Activated naive CD4-positive, alpha-beta T cell treated with anti-CD3 and anti-CD28 coated beads, Interleukin-2, amount 50 U/mL, for 72 hours (primary cell): ENCODE measurements around the gene DDX39B. TPM values are rescaled to one million over a fixed set of nuclear protein-coding genes. Genes with fewer than 3 reads are reported as not detected.
"Not testable (repeated sequence)": the region's sequence is repeated elsewhere in the genome, so short reads cannot be mapped to it uniquely, and the experiment has no call there.

Experiments used
- ATAC-seq, 2 donors: fragments of 150-1000 bp; cut with Tn5 transposase; 2 replicates each; pipeline ENCODE4 v1.10.0; 2021; ENCODE audit warnings: mild to moderate bottlenecking in 2 of 2, moderate library complexity in 2 of 2
- DNase-seq, 2 donors: peaks; one replicate each; pipeline ENCODE4 v3.0.0; 2021 to 2022; ENCODE audit warnings: low spot score in 2 of 2
- H3K27ac Mint-ChIP-seq, 2 donors: one replicate each; pipeline ENCODE4 v1.8.0; 2022; ENCODE audit warnings: mild to moderate bottlenecking in 2 of 2, mixed read lengths in 2 of 2
- H3K36me3 Mint-ChIP-seq, 2 donors: one replicate each; pipeline ENCODE4 v1.8.0; 2022; ENCODE audit warnings: mixed read lengths in 2 of 2
- H3K9me3 Mint-ChIP-seq, 2 donors: one replicate each; pipeline ENCODE4 v1.8.0; 2022; ENCODE audit warnings: mixed read lengths in 2 of 2
- total RNA-seq, 2 donors: library from RNA; stranded (reverse); gene quantifications; one replicate each; pipeline ENCODE4 v1.2.3, GENCODE V29; 2022

The DDX39B gene
- total RNA-seq, result 100 to 1,000 TPM; 569 to 658 TPM

- ATAC-seq (peak; percentile 81 to 83), DNase-seq (peak; percentile 87 to 94)
- Mint-ChIP-seq H3K9me3 (no peaks in the 10 kb centered on the region), H3K36me3 (peaks cover 42 to 43% of the 10 kb centered on the region in 2 donors), H3K27ac (peak within 1 kb of the TSS; percentile 99)
Observed at GRCh38 chr6:31541658-31542521, at the start of gene DDX39B. Gene DDX39B, minus strand, starts transcription at chr6:31542003. Its CDS starts 1,471 bp downstream, at chr6:31540532.

- H3K27ac Mint-ChIP-seq, H3K9me3 Mint-ChIP-seq, DNase-seq, H3K36me3 Mint-ChIP-seq, ATAC-seq: not testable (repeated sequence)
Observed at GRCh38 chr6:31590691-31591090, 48.9 kb upstream of the DDX39B start.

- peak overlapping the region in 1 of 2 donors; percentile 34 for H3K27ac Mint-ChIP-seq
- peaks cover 0 to 5% of the 10 kb centered on the region in 2 donors for H3K36me3 Mint-ChIP-seq
- no peak for ATAC-seq
- no peaks in the 10 kb centered on the region for H3K9me3 Mint-ChIP-seq
- no peak for DNase-seq
Observed at GRCh38 chr6:31588871-31589650, 47.3 kb upstream of the DDX39B start.

- ATAC-seq, result peak; percentile 30 to 55
- peaks cover 0 to 6% of the 10 kb centered on the region in 2 donors for H3K36me3 Mint-ChIP-seq
Observed at GRCh38 chr6:31587791-31588777, 46.3 kb upstream of the DDX39B start.

GRCh38 chr6:31586599-31587281 lies 44.9 kb upstream of the DDX39B start:
- DNase-seq (no peak), ATAC-seq (peak in 1 of 2 donors; percentile 23)
- peak overlapping the region; percentile 84 to 86 for H3K27ac Mint-ChIP-seq
- peaks cover 4 to 20% of the 10 kb centered on the region in 2 donors for H3K36me3 Mint-ChIP-seq
- no peaks in the 10 kb centered on the region for H3K9me3 Mint-ChIP-seq

More at GRCh38 chr6:31587791-31588777, 46.3 kb upstream of the DDX39B start:
- Mint-ChIP-seq H3K27ac (peak overlapping the region; percentile 86 to 88), H3K9me3 (no peaks in the 10 kb centered on the region)
- DNase-seq, result no peak

- peak within 1 kb of the TSS; percentile 84 to 86 for H3K27ac Mint-ChIP-seq
- ATAC-seq (no peak), DNase-seq (no peak)
- peaks cover 11 to 27% of the 10 kb centered on the region in 2 donors for H3K36me3 Mint-ChIP-seq
- no peaks in the 10 kb centered on the region for H3K9me3 Mint-ChIP-seq
Observed at GRCh38 chr6:31586008-31586407, 44.2 kb upstream of the DDX39B start, which contains the start of gene LST1. Gene LST1, plus strand, starts transcription at chr6:31586277. Its CDS starts 1,023 bp downstream, at chr6:31587300.

GRCh38 chr6:31585491-31585890 lies 43.7 kb upstream of the DDX39B start:
- DNase-seq (no peak), ATAC-seq (peak; percentile 10 to 38)
- Mint-ChIP-seq H3K27ac (peak overlapping the region; percentile 84 to 86), H3K36me3 (peaks cover 17 to 32% of the 10 kb centered on the region in 2 donors), H3K9me3 (no peaks in the 10 kb centered on the region)

- Mint-ChIP-seq H3K36me3 (peaks cover 45 to 51% of the 10 kb centered on the region in 2 donors), H3K9me3 (no peaks in the 10 kb centered on the region), H3K27ac (peak within 1 kb of the TSS; percentile 95 to 98)
- DNase-seq (no peak), ATAC-seq (peak; percentile 3 to 14)
Observed at GRCh38 chr6:31582230-31582643, 40.4 kb upstream of the DDX39B start, which contains the start of gene LTB. Gene LTB, minus strand, starts transcription at chr6:31582424. Its CDS starts 7 bp downstream, at chr6:31582417.

- DNase-seq (no peak), ATAC-seq (no peak)
- H3K27ac Mint-ChIP-seq, result peak overlapping the region; percentile 95 to 98
- no peaks in the 10 kb centered on the region for H3K9me3 Mint-ChIP-seq
- H3K36me3 Mint-ChIP-seq, result peaks cover 51 to 57% of the 10 kb centered on the region in 2 donors
Observed at GRCh38 chr6:31581434-31582229, 39.8 kb upstream of the DDX39B start.

- ATAC-seq (peak; percentile 60 to 72), DNase-seq (peak; percentile 90 to 96)
- Mint-ChIP-seq H3K36me3 (peaks cover 58 to 64% of the 10 kb centered on the region in 2 donors), H3K27ac (peak overlapping the region; percentile 95 to 98), H3K9me3 (no peaks in the 10 kb centered on the region)
Observed at GRCh38 chr6:31580807-31581433, 39.1 kb upstream of the DDX39B start.

- DNase-seq (no peak), ATAC-seq (peak in 1 of 2 donors; percentile 2)
- peak overlapping the region; percentile 72 to 95 for H3K27ac Mint-ChIP-seq
- no peaks in the 10 kb centered on the region for H3K9me3 Mint-ChIP-seq
- peaks cover 64% of the 10 kb centered on the region in 2 donors for H3K36me3 Mint-ChIP-seq
Observed at GRCh38 chr6:31580438-31580740, 38.6 kb upstream of the DDX39B start.

GRCh38 chr6:31579546-31580437 lies 38.0 kb upstream of the DDX39B start:
- Mint-ChIP-seq H3K9me3 (no peaks in the 10 kb centered on the region), H3K36me3 (peaks cover 65 to 66% of the 10 kb centered on the region in 2 donors), H3K27ac (peak overlapping the region; percentile 72 to 95)
- peak; percentile 11 to 54 for ATAC-seq
- peak in 1 of 2 donors; percentile 75 for DNase-seq

GRCh38 chr6:31579119-31579505 lies 37.3 kb upstream of the DDX39B start:
- DNase-seq, result no peak
- peak overlapping the region; percentile 72 to 95 for H3K27ac Mint-ChIP-seq

More at GRCh38 chr6:31579119-31579505, 37.3 kb upstream of the DDX39B start:
- no peaks in the 10 kb centered on the region for H3K9me3 Mint-ChIP-seq
- H3K36me3 Mint-ChIP-seq, result peaks cover 65 to 69% of the 10 kb centered on the region in 2 donors
- ATAC-seq, result no peak
